Measurements from ENCODE around the gene GRHPR.
"Not testable (repeated sequence)": the region's sequence is repeated elsewhere in the genome, so short reads cannot be mapped to it uniquely, and the experiment has no call there.

The GRHPR gene

GRCh38 chr9:37422289-37423104, at the start of gene GRHPR:
Gene GRHPR (plus strand): TSS chr9:37422696. CDS start chr9:37422751, 55 bp downstream.
- DNase-seq (ENCODE audit: low read depth): peak; percentile 71

- no peak for DNase-seq (ENCODE audit: low read depth)
Observed at GRCh38 chr9:37372839-37373238, 49.7 kb upstream of the GRHPR start.

DNA sequence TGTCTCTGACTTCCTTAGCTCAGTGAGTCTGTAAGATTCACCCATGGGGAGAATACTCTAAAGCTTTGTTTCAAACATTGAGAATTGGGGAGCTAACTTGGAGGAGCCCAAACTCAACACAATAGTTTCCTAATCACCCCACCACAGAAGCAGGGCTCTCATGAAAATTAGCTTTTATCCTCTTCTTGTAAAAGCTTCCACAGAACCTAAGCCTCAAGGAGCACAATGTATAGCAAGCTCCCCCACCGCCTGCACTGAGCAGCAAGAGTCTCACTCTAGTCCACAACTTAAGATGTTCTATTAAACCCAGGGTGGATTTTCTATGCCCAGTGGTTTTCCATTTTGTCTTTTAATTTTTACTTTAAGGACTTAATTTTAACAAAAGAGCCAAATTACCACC, 48.9 kb upstream of the GRHPR start:
- no peak for DNase-seq (ENCODE audit: low read depth)

- no peak for DNase-seq (ENCODE audit: low read depth)
Observed at GRCh38 chr9:37374892-37375291, 47.6 kb upstream of the GRHPR start.

DNA sequence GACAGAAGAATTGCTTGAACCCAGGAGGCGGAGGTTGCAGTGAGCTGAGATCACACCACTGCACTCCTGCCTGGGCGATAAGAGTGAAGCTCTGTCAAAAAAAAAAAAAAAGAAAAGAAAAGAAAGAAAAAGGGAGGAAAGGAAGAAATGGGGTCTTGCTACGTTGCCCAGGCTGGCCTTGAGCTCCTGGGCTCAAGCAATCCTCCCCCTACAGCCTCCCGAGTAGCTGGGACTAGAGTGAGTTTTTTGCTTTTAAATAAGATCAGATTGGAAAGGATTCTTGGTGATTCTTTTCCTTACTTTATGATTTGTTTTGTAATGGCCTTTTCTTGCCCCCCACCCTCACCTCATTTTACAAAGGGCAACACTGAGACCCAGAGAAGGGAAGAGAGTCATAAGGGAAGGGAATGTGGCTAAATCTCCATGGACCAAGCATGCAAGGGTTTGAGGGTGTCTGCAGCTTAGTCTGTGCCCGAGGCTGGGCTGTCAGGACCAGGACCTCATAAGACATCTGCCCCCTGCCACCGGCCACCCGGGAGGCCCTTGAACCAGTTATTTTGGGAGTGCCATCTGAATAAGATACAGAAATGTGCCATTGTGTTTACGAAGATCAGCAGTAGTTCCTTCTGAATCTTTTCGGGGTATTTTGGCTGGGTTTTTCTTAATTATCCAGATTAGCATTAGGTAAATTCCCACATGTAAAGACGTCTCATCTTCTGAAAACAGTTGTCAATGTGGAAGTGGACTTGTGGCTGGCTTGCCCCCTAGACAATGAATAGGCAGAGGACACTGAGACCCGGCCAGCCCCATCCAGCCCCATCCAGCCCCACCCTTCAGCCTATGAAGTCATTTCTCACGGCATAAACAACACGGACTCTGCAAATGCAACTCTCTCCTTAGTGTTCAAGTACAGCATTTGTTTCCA, 44.5 kb upstream of the GRHPR start:
- no peak for DNase-seq (ENCODE audit: low read depth)

DNA sequence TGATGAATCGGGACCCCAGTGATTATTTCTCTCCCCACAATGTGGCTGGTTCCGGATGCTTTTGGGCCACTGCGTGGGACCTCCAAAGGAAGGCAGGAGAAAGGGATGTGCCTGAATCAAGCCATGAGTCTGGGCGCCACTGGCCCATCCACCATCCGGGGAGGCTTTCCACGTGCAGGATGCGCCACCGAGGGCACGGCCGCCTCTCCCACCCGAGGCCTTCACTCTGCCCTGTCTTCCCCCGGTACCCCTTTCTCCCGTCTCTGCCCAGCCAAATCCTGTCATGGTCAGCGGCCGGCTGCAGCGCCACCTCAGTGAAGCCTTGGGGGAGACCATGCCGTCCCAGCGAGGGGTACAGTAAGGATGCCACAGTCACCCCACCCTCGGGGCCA, 43.9 kb upstream of the GRHPR start:
- no peak for DNase-seq (ENCODE audit: low read depth)

- DNase-seq (ENCODE audit: low read depth): no peak
Observed at GRCh38 chr9:37379835-37380234, 42.7 kb upstream of the GRHPR start.

DNA sequence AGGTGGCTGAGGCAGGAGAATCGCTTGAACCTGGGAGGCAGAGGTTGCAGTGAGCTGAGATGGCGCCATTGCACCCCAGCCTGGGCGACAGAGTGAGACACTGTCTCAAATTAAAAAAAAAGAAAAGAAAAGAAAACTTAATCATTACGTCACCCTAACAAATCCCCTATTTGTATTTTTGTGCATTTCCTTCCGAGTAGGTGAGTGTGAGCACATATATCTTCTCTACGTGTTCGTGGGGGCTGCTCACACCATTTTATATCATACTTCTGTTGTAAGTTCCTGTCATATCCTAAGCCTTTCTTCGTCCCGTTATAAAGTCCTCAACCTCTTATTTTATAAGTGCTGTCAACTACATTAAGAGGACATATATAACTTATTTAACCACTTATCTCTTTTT, 41.9 kb upstream of the GRHPR start:
- DNase-seq (ENCODE audit: low read depth): no peak

- no peak for DNase-seq (ENCODE audit: low read depth)
Observed at GRCh38 chr9:37381094-37381741, 41.3 kb upstream of the GRHPR start.

DNA sequence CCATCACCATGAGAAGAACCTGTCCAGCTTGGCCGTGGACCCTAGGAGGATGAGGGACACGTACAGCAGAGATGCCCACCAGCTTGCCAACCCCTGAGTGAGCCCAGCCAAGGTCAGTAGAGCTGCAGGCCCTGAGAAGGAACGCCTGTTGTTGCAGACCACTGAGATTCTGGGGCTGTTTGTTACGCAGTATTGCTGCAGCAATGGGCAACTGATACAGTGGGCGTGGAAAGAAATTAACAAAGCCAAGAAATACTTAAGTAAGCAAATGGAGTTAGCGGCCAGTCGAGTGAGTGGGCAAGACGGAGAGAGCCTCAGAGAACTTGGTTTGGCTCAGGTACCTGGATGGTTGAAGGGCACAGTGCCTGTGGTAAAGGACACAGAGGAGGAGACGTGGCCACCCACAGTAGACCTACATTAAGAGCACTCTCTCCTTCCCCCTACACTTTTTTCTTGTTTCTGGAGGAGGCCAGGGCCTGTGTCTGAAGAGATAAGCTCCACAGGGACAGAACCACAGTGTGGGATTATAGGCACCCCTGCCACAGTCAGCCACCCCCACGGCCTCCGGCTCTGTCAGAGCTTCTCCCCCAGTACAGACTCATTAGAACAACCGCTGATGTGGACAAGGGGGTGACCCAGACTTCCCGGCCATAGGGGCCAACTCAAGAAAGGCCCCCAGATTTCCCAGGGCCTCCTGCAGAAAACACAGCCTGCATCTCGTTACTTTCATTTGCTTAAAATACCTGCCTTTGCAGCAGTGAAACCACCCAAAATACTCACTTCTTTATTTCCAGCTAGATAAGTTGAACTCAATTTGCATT, 40.1 kb upstream of the GRHPR start:
- DNase-seq (ENCODE audit: low read depth): no peak

DNA sequence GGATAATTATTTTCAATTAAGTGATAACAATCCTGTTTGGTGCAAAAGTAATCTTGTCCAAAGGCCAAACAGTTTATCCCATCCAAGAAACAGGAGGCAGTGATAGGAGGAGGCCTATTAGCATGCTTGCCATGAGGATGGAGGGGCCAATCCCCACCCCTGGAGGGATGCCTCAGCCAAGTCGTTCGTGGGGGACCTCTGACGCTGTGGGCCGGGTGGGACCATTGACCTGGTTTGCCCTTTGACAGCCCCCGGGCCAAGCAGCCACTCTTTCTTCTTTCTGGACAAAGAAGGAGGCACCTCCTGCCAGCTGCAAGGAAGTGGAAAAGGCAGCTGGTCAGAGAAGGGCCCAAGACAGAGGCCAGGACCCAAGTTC, 39.5 kb upstream of the GRHPR start:
- DNase-seq (ENCODE audit: low read depth): no peak

DNA sequence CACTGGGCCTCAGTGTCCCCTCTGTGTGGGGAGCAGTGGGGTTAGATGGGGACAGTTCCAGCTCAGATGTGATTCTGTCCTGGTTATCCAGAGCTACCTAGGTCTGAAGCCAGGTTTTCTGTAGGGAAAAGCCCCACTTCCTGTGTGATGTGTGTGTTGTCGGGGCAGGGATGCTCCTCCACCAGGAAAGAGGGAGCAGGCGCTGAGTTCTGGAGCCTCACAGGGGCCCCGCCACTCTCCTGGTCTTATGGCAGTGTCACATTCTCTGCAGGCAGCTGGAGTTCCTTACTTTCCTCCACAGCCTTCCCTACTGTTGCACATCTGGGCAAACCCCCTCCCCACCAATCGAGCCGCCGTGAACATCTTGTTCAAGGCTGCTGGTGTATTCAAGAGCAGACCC, 39.1 kb upstream of the GRHPR start:
- no peak for DNase-seq (ENCODE audit: low read depth)

DNA sequence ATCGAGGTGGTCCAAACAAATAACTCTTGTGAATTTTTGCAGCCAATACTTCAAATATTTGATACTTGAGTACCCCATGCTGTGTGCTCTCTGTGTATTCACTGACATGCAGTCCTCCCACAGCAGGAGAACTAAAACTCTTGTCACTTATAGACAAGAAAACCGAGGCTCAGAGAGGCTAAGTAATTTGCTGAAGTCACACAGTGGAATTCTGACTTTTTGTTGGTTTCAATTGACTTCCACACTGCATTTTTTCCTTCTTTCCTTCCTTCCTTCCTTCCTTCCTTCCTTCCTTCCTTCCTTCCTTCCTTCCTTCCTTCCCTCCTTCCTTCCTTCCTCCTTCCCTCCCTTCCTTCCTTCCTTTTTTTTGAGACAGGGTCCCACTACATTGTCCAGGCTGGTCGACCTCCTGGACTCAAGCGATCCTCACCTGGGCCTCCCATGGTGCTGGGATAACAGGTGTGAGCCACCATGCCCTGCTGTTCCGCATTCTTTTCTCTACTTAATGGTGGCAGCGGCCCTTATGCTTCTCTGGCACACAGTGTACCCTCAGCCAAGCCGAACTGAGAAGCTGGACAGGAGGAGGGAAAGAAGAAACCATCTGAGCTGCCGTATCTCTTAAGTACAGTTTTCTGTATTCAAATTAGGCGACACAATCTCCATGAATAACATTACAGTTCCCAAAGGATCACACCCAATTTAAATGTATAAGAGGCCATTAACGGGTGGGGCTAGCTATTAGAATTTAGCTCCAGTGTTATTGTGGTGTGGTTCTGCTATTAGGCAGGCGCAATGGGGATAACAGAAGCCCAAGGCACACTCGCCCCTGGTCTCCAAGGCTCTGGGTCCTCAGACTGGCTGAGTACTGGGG, 38.4 kb upstream of the GRHPR start:
- no peak for DNase-seq (ENCODE audit: low read depth)

DNA sequence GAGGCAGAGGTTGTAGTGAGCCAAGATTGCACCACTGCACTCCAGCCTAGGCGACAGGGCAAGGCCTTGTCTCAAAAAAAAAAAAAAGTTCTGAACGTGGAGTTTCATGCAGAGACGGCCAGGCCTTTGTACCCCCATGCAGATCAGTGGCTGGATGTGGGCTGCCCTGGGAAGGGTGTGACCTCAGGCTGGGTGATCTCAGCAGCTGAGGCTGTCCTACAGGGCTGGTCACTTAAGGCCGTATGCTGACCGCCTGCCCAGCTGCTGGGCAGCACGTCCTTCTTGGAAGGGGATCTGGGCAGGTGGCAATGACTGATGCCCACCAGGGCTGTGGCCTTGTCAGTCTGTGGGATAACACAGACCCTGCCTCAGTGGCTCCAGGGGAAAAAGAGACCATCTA, 37.2 kb upstream of the GRHPR start:
- no peak for DNase-seq (ENCODE audit: low read depth)

- peak; percentile 18 for DNase-seq (ENCODE audit: low read depth)
Observed at GRCh38 chr9:37386988-37387387, 35.5 kb upstream of the GRHPR start.

DNA sequence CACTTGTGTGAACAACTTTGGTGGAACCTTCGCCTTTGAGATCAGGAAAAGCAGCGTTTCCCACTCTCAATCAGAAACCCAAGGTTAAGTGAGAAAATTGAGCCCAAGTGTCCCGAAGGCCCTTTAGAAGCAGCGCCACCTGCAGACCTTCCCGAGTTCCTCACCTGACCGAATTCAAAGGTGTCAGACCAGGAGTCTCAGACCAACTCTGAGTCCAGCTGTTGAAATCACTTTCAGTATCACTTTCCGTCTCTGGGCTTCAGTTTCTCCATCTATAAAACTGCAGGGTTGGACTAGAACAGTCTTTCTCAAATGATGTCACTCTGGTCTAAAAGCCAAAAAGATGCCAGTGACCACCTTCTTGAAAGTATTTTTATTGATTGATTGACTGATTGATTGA, 31.7 kb upstream of the GRHPR start:
- no peak for DNase-seq (ENCODE audit: low read depth)

GRCh38 chr9:37392272-37392671, 30.2 kb upstream of the GRHPR start:
- no peak for DNase-seq (ENCODE audit: low read depth)

DNA sequence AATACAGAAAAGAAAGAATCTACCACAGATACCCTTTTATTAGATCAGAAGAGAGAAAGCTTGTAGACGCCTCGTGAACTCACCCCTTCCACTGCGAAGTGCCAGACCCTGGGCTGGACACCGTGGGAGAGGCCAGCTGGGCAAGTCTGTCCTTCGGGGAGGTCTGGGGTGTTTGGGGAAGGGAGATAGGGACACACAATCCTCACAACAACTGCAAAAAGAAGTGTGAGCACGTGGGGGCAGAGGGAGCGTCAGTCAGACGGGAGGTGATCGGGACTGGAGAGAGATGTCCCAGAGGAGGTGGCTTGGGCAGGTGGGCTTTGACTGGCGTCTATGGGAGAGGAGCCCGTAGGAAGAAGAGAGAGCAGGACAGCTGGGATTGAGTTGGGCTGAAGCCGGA, 27.3 kb upstream of the GRHPR start:
- no peak for DNase-seq (ENCODE audit: low read depth)

GRCh38 chr9:37395663-37396062, 26.8 kb upstream of the GRHPR start:
- no peak for DNase-seq (ENCODE audit: low read depth)

DNA sequence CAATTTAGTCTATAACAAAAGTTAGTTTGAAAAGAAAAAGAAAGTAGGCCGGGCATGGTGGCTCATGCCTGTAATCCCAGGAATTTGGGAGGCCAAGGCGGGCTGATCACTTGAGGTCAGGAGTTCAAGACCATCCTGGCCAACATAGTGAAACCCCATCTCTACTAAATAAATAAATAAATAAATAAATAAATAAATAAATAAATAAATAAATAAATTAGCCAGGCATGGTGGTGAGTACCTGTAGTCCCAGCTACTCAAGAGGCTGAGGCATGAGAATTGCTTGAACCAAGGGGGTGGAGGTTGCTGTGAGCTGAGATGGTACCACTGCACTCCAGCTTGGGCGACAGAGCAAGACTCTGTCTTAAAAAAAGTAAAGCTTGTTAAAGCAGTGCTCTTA, 24.5 kb upstream of the GRHPR start:
- not testable (repeated sequence) for DNase-seq (ENCODE audit: low read depth)
